PC-3 (cell line): ENCODE measurements around the gene SLC25A19. TPM values are rescaled to one million over a fixed set of nuclear protein-coding genes. Genes with fewer than 3 reads are reported as not detected.

Experiments
- ATAC-seq: fragments of 200-7000 bp; cut with Tn5 transposase; 2 replicates; pipeline ENCODE4 v1.9.1; 2020; ENCODE audit warnings: mild to moderate bottlenecking, moderate library complexity
- BruUV-seq: library from RNA; stranded (reverse); fragments of 400-500 nt; replicated peaks from 2 replicates; lab custom pipeline; 2021; lab: Mats Ljungman, UMichigan
- CTCF ChIA-PET: fragments of 300-600 bp; sonication (Branson Sonifier 250); formaldehyde crosslinking; loops from one replicate; lab custom pipeline; 2022; ENCODE audit warnings: antibody characterized with exemption; lab: Charles Lee
- POLR2A ChIA-PET: fragments of 300-600 bp; sonication (Branson Sonifier 250); formaldehyde crosslinking; loops from one replicate; lab custom pipeline; 2022; ENCODE audit warnings: antibody characterized with exemption; ENCODE audit not compliant: unreplicated experiment; lab: Charles Lee
- DNase-seq: peaks from one replicate; pipeline ENCODE4 v3.0.0-alpha.2; 2015
- H2AFZ ChIP-seq: fragments of 300-600 bp; sonication (generic); 2 replicates; pipeline ENCODE4 v1.6.0; 2016; ENCODE audit warnings: antibody characterized with exemption, low read length
- H3F3A ChIP-seq: fragments of 300-600 bp; sonication (generic); one replicate; pipeline ENCODE4 v1.6.0; 2017; ENCODE audit warnings: antibody characterized with exemption, low read length, control low read depth, mild to moderate bottlenecking; ENCODE audit not compliant: unreplicated experiment
- H3K27ac ChIP-seq: fragments of 300-600 bp; sonication (generic); 2 replicates; pipeline ENCODE4 v1.5.1; 2016; ENCODE audit warnings: mild to moderate bottlenecking, low read length
- H3K27me3 ChIP-seq: fragments of 300-600 bp; sonication (generic); 2 replicates; pipeline ENCODE4 v1.6.1; 2016; ENCODE audit warnings: low read length, mixed read lengths
- H3K36me3 ChIP-seq: fragments of 300-600 bp; sonication (generic); 2 replicates; pipeline ENCODE4 v1.6.1; 2016; ENCODE audit warnings: low read depth, mixed run types, low read length, mixed read lengths
- H3K4me1 ChIP-seq: fragments of 300-600 bp; sonication (generic); 2 replicates; pipeline ENCODE4 v1.5.1; 2016; ENCODE audit warnings: low read length; ENCODE audit not compliant: insufficient read depth
- H3K4me2 ChIP-seq: fragments of 300-600 bp; sonication (generic); 2 replicates; pipeline ENCODE4 v1.6.0; 2016; ENCODE audit warnings: low read length
- H3K4me3 ChIP-seq: fragments of 300-600 bp; sonication (generic); 2 replicates; pipeline ENCODE4 v1.5.1; 2016; ENCODE audit warnings: mild to moderate bottlenecking, low read length, mixed read lengths
- H3K79me2 ChIP-seq: fragments of 300-600 bp; sonication (generic); 2 replicates; pipeline ENCODE4 v1.6.1; 2017; ENCODE audit warnings: low read length, mixed read lengths
- H3K9ac ChIP-seq: fragments of 300-600 bp; sonication (generic); 2 replicates; pipeline ENCODE4 v1.6.0; 2016; ENCODE audit warnings: mild to moderate bottlenecking, low read length
- H3K9me2 ChIP-seq: fragments of 300-600 bp; sonication (generic); replicated peaks from 2 replicates; pipeline ENCODE4 v1.6.1; 2016; ENCODE audit warnings: mixed run types, low read length, mixed read lengths
- H3K9me3 ChIP-seq: fragments of 300-600 bp; sonication (generic); 2 replicates; pipeline ENCODE4 v1.6.1; 2016; ENCODE audit warnings: low read length, mixed read lengths
- H4K20me1 ChIP-seq: fragments of 300-600 bp; sonication (generic); 2 replicates; pipeline ENCODE4 v1.6.1; 2016; ENCODE audit warnings: low read length, mixed read lengths
- EZH2 ChIP-seq: fragments of 300-600 bp; sonication (generic); IDR thresholded peaks from one replicate; pipeline ENCODE4 v1.6.1; 2017; ENCODE audit warnings: antibody characterized with exemption, mild to moderate bottlenecking, low read length; ENCODE audit not compliant: unreplicated experiment
- EZH2phosphoT487 ChIP-seq: fragments of 300-600 bp; sonication (generic); IDR thresholded peaks from 2 replicates; pipeline ENCODE4 v1.6.1; 2018; ENCODE audit warnings: mild to moderate bottlenecking, antibody characterized with exemption, low read length, borderline replicate concordance
- intact Hi-C: fragments of 100-400 bp; cut with micrococcal nuclease; formaldehyde crosslinking; loops from 2 replicates; pipeline ENCODE4 v1.9.0; 2023
- total RNA-seq: library from RNA; depleted of rRNA; stranded (reverse); fragments of >200 nt; gene quantifications from 2 replicates; pipeline ENCODE4 v1.2.3, GENCODE V29; 2014
- TF ChIP-seq, protein P1 (sequence below): fragments of 300-600 bp; sonication (generic); conservative IDR thresholded peaks from 2 replicates; pipeline ENCODE4 v1.5.1; 2017; ENCODE audit warnings: antibody characterized with exemption, low read depth, mild to moderate bottlenecking, low read length

SLC25A19 gene
- total RNA-seq, 1 experiment from 2014 or later = 75.0 TPM

DNA sequence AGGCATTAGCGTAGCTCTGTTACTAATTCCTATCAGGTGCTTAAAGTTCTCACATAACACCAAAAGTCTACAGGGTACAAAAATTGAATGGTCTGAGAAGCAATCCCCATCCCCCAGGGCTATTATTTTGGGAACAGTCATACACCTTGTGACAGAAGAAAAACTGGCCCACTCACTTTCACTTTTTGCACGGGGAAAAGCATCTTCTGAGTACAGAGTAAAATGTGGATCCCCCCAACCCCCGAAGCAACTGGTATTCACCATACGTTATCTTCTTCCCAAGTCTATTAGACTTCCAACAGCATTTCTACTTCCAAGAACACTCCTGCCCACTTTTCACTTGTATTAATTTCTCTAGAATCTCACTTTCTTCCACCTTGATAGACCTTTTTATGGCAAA lies 39.7 kb downstream of the SLC25A19 start:
- Histone ChIP-seq H4K20me1 (no peaks in the 10 kb centered on the region), H3K27me3 (no peaks in the 10 kb centered on the region), H3K4me2 (no peak overlapping the region), H3F3A (no peaks in the 10 kb centered on the region), H3K4me1 (no peaks in the 10 kb centered on the region), H3K9me2 (no peaks in the 10 kb centered on the region), H3K79me2 (peaks cover 53% of the 10 kb centered on the region), H3K36me3 (peaks cover 25% of the 10 kb centered on the region; the same call in 1 of the 2 replicates), H3K9me3 (no peaks in the 10 kb centered on the region), H3K27ac (no peak overlapping the region), H3K9ac (no peak overlapping the region), H3K4me3 (no peak overlapping the region), H2AFZ (no peak overlapping the region)
- DNase-seq (no peak), ATAC-seq (no peak)
- TF ChIP-seq, protein P1, sequence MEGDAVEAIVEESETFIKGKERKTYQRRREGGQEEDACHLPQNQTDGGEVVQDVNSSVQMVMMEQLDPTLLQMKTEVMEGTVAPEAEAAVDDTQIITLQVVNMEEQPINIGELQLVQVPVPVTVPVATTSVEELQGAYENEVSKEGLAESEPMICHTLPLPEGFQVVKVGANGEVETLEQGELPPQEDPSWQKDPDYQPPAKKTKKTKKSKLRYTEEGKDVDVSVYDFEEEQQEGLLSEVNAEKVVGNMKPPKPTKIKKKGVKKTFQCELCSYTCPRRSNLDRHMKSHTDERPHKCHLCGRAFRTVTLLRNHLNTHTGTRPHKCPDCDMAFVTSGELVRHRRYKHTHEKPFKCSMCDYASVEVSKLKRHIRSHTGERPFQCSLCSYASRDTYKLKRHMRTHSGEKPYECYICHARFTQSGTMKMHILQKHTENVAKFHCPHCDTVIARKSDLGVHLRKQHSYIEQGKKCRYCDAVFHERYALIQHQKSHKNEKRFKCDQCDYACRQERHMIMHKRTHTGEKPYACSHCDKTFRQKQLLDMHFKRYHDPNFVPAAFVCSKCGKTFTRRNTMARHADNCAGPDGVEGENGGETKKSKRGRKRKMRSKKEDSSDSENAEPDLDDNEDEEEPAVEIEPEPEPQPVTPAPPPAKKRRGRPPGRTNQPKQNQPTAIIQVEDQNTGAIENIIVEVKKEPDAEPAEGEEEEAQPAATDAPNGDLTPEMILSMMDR = no peak
- TF ChIP-seq EZH2 (no peak), EZH2phosphoT487 (no peak)
- no TSS peak for BruUV-seq
- POLR2A ChIA-PET = no interaction called here
- CTCF ChIA-PET = no interaction called here
- intact Hi-C loops = no loop called here

DNA sequence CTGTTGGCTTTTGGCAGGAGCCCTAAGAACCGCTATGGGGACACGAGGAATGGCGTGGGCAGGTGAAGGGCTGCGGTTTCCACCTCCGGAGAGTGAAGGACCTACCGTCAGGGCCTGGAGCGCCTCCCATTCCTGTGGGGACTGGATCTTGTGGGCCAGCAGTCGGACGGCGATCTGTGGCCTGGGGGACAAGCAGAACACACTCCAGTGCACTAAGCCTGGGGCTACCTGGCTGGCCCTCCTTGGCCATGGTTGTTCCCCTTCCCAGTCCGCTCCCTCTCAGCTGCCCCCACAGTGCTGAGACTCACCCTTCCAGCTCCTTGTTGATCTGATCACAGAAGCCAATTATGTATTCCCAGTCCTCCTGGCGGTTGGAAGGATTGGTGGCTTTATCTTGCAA lies 42.8 kb downstream of the SLC25A19 start:
- H3K4me2 ChIP-seq = no peak overlapping the region
- no peaks in the 10 kb centered on the region for H3K9me2 ChIP-seq
- peaks cover 50% of the 10 kb centered on the region for H3K36me3 ChIP-seq
- TF ChIP-seq EZH2 (no peak), EZH2phosphoT487 (no peak)
- TF ChIP-seq, protein P1 = no peak
- no peak overlapping the region for H3K27ac ChIP-seq
- no peaks in the 10 kb centered on the region for H4K20me1 ChIP-seq
- DNase-seq = no peak
- no peaks in the 10 kb centered on the region for H3K4me1 ChIP-seq
- H3K79me2 ChIP-seq = peaks cover 35% of the 10 kb centered on the region
- no peak overlapping the region for H3K4me3 ChIP-seq
- no peaks in the 10 kb centered on the region for H3K9me3 ChIP-seq
- ChIA-PET CTCF (interaction anchor here (0.6 kb wide), 1 partner anchor 15 kb away, joined by 3 read pairs; no protein-coding TSS in a partner anchor), POLR2A (no interaction called here)
- intact Hi-C loops = no loop called here
- no peak overlapping the region for H2AFZ ChIP-seq
- no peak overlapping the region for H3K9ac ChIP-seq
- H3F3A ChIP-seq = no peaks in the 10 kb centered on the region
- no peaks in the 10 kb centered on the region for H3K27me3 ChIP-seq
- no peak for ATAC-seq
- no TSS peak for BruUV-seq

DNA sequence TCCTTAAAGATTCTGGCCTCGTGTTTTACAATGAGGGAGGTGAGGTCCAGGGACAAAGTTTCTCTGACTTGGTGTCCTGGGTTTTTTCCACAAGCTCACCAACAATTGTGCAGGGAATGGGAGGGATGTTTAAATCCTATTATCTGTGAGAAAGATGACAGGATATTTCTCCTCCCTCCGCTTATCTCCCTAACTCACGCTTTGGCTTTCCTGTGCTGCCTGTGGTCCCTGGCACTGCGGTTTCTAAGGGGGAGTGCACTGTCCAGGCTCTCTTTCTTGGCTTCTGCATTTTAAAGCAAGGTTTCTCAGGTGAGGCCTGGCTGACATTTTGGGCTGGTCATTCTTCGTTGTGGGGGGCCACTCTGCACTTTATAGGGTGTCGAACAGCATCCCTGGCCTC lies 44.2 kb downstream of the SLC25A19 start:
- Histone ChIP-seq H3K4me2 (no peak overlapping the region), H3K9ac (no peak overlapping the region), H3K27ac (no peak overlapping the region), H3K9me2 (no peaks in the 10 kb centered on the region), H3K4me3 (no peak overlapping the region), H3K36me3 (peaks cover 63% of the 10 kb centered on the region), H4K20me1 (no peaks in the 10 kb centered on the region), H3F3A (no peaks in the 10 kb centered on the region), H2AFZ (no peak overlapping the region), H3K4me1 (no peaks in the 10 kb centered on the region), H3K27me3 (no peaks in the 10 kb centered on the region), H3K9me3 (no peaks in the 10 kb centered on the region), H3K79me2 (peaks cover 21% of the 10 kb centered on the region)
- POLR2A ChIA-PET = no interaction called here
- no peak for DNase-seq
- intact Hi-C loops = no loop called here
- CTCF ChIA-PET = interaction anchor here (0.8 kb wide), 1 partner anchor 26 kb away, joined by 5 read pairs; the partner anchor contains the start of gene MIF4GD
- no TSS peak for BruUV-seq
- no peak for ATAC-seq
- no peak for TF ChIP-seq EZH2phosphoT487
- TF ChIP-seq, protein P1 = no peak
- TF ChIP-seq EZH2 = no peak
